A673 (cell line): Measurements from ENCODE around the gene WRAP53. TPM values are rescaled to one million over a fixed set of nuclear protein-coding genes. Genes with fewer than 3 reads are reported as not detected.

Experiments used
- BruUV-seq: library from RNA; stranded (reverse); fragments of 400-500 nt; replicated peaks from 2 replicates; lab custom pipeline; 2021; lab: Mats Ljungman, UMichigan
- CTCF ChIA-PET: fragments of 300-600 bp; sonication (Branson Sonifier 250); formaldehyde crosslinking; loops from one replicate; lab custom pipeline; 2022; ENCODE audit warnings: antibody characterized with exemption; lab: Charles Lee
- POLR2A ChIA-PET: fragments of 300-600 bp; sonication (Branson Sonifier 250); formaldehyde crosslinking; loops from one replicate; lab custom pipeline; 2022; ENCODE audit warnings: antibody characterized with exemption; ENCODE audit not compliant: low non-redundant PET; lab: Charles Lee
- DNase-seq: peaks from one replicate; pipeline ENCODE4 v3.0.0-alpha.2; 2015; ENCODE audit warnings: low spot score
- H3K27ac ChIP-seq: fragments of 200-600 bp; sonication (generic); 2 replicates; pipeline ENCODE4 v1.5.1; 2016; ENCODE audit warnings: mixed run types, low read depth, mild to moderate bottlenecking, mixed read lengths, antibody characterized with exemption, low read length; ENCODE audit not compliant: poor library complexity, severe bottlenecking
- H3K27me3 ChIP-seq: fragments of 200-600 bp; sonication (generic); replicated peaks from 2 replicates; pipeline ENCODE4 v1.6.1; 2017; ENCODE audit warnings: mixed run types, low read depth, mild to moderate bottlenecking, mixed read lengths, antibody characterized with exemption, low read length; ENCODE audit not compliant: insufficient read depth, poor library complexity
- H3K36me3 ChIP-seq: fragments of 200-600 bp; sonication (generic); 2 replicates; pipeline ENCODE4 v1.6.1; 2016; ENCODE audit warnings: mixed run types, mild to moderate bottlenecking, mixed read lengths, antibody characterized with exemption, low read length; ENCODE audit not compliant: insufficient read depth, poor library complexity, severe bottlenecking
- H3K4me1 ChIP-seq: fragments of 200-600 bp; sonication (generic); 2 replicates; pipeline ENCODE4 v1.6.1; 2017; ENCODE audit warnings: mixed run types, mild to moderate bottlenecking, mixed read lengths, antibody characterized with exemption, low read length; ENCODE audit not compliant: insufficient read depth, poor library complexity, severe bottlenecking
- H3K4me3 ChIP-seq: fragments of 200-600 bp; sonication (generic); 2 replicates; pipeline ENCODE4 v1.5.1; 2016; ENCODE audit warnings: low read depth, mixed run types, mild to moderate bottlenecking, mixed read lengths, low read length; ENCODE audit not compliant: poor library complexity, severe bottlenecking
- H3K9me3 ChIP-seq: fragments of 200-600 bp; sonication (generic); 2 replicates; pipeline ENCODE4 v1.6.1; 2016; ENCODE audit warnings: mixed run types, low read depth, mild to moderate bottlenecking, mixed read lengths, antibody characterized with exemption, low read length; ENCODE audit not compliant: poor library complexity, severe bottlenecking
- EZH2 ChIP-seq: fragments of 200-600 bp; sonication (generic); IDR thresholded peaks from 2 replicates; pipeline ENCODE4 v1.6.1; 2017; ENCODE audit warnings: borderline replicate concordance, low read depth, mild to moderate bottlenecking, mixed read lengths, antibody characterized with exemption, low read length; ENCODE audit not compliant: poor library complexity, severe bottlenecking
- intact Hi-C: fragments of 100-400 bp; cut with micrococcal nuclease; formaldehyde crosslinking; loops from one replicate; pipeline ENCODE4 v1.10.0; 2022; ENCODE audit not compliant: unreplicated experiment
- total RNA-seq: library from RNA; stranded (reverse); gene quantifications from 2 replicates; pipeline ENCODE4 v1.2.3, GENCODE V29; 2021
- TF ChIP-seq, protein P1 (sequence below): fragments of 300-800, 200-600 bp; sonication (generic); conservative IDR thresholded peaks from 2 replicates; pipeline ENCODE4 v1.5.1; 2017; ENCODE audit warnings: low read depth, mild to moderate bottlenecking, antibody characterized with exemption, low read length, moderate library complexity, mixed read lengths

The WRAP53 gene
- total RNA-seq, 1 experiment from 2014 or later, result 42.2 TPM

DNA sequence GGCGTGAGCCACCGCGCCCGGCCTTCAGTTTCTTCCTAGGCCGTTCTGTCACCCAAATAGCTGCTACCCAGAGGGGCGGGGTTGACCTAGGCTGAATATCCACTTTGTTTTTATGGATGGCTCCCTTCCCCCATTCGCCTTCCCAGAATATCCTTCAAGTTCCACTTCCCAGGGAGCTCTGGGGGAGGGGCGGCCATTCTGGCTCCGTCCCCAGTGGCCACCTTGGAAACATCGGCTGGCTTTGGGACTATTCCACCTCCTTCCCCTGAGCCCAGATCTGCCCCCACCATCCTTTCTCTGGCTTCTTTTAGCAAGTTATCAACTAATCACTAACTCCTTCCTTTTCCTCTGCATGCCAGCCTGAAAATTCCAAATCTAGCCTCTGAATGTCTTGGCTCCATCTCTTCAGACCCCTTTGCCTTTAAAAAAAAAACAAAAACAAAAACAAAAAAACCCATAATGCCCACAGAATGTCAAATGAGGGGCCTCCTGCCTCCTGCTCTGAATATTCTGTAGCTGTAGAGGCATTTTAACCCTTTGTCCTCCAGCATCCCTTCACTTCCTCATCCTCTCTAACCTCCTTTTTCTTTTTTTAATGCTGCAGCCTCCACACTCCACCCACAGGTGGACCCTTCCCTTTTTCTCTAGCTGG lies 31.2 kb upstream of the WRAP53 start:
- POLR2A ChIA-PET, result no interaction called here
- no peaks in the 10 kb centered on the region for H3K36me3 ChIP-seq
- H3K4me1 ChIP-seq, result no peaks in the 10 kb centered on the region
- BruUV-seq, result no TSS peak
- no peak overlapping the region for H3K27ac ChIP-seq
- DNase-seq, result no peak
- intact Hi-C loops, result no loop called here
- H3K27me3 ChIP-seq, result peaks cover 7% of the 10 kb centered on the region
- CTCF ChIA-PET, result interaction anchor here (1.4 kb wide), 1 partner anchor 332 kb away, joined by 3 read pairs; no protein-coding TSS in a partner anchor
- H3K4me3 ChIP-seq, result no peak overlapping the region
- H3K9me3 ChIP-seq, result no peaks in the 10 kb centered on the region
- TF ChIP-seq, protein P1, sequence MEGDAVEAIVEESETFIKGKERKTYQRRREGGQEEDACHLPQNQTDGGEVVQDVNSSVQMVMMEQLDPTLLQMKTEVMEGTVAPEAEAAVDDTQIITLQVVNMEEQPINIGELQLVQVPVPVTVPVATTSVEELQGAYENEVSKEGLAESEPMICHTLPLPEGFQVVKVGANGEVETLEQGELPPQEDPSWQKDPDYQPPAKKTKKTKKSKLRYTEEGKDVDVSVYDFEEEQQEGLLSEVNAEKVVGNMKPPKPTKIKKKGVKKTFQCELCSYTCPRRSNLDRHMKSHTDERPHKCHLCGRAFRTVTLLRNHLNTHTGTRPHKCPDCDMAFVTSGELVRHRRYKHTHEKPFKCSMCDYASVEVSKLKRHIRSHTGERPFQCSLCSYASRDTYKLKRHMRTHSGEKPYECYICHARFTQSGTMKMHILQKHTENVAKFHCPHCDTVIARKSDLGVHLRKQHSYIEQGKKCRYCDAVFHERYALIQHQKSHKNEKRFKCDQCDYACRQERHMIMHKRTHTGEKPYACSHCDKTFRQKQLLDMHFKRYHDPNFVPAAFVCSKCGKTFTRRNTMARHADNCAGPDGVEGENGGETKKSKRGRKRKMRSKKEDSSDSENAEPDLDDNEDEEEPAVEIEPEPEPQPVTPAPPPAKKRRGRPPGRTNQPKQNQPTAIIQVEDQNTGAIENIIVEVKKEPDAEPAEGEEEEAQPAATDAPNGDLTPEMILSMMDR, result no peak

DNA sequence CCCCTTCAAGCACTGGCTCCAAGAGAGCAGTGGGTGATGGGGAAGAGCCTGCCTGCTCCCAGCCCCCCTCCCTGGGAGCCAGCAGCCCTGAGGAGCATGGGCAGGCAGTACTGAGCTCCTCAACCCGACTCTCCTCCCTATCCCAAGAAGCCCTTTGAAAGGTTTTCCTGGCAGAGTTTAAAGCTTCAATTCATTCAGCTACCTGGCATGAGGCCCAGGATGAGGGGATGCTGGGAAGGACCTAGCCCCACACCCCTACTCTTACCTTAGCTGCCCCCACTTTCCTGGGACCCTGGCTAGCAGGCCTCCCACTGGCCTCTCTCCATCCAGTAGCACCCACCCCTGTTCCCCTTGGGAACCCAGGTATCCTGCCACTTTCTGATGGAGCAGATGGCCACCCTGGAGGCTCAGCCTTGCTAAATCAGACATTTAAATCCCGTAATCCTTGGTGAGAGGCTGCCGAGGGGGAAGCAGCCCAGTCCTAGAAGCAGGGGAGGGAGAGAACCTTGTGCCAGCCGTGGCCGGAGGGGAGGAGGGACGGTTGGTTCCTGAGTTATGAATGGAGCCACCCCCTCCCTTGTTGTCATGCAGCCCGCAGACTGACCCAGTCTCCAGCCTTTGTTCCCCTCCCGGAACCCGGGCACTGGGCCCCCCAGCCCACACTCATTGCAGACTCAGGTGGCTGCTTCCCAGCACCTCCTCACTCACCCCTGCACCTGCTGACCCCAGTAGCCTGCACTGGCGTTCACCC lies 20.4 kb upstream of the WRAP53 start:
- H3K36me3 ChIP-seq, result peaks cover 45% of the 10 kb centered on the region
- no peak for TF ChIP-seq EZH2
- TF ChIP-seq, protein P1, result no peak
- no peaks in the 10 kb centered on the region for H3K4me1 ChIP-seq
- no peaks in the 10 kb centered on the region for H3K27me3 ChIP-seq
- CTCF ChIA-PET, result no interaction called here
- BruUV-seq, result no TSS peak
- no peaks in the 10 kb centered on the region for H3K9me3 ChIP-seq
- intact Hi-C loops, result no loop called here
- no peak overlapping the region for H3K27ac ChIP-seq
- POLR2A ChIA-PET, result interaction anchor here (0.7 kb wide), 1 partner anchor 17 kb away, joined by 10 read pairs; the partner anchor contains the start of gene ATP1B2
- DNase-seq, result no peak
- H3K4me3 ChIP-seq, result no peak overlapping the region

DNA sequence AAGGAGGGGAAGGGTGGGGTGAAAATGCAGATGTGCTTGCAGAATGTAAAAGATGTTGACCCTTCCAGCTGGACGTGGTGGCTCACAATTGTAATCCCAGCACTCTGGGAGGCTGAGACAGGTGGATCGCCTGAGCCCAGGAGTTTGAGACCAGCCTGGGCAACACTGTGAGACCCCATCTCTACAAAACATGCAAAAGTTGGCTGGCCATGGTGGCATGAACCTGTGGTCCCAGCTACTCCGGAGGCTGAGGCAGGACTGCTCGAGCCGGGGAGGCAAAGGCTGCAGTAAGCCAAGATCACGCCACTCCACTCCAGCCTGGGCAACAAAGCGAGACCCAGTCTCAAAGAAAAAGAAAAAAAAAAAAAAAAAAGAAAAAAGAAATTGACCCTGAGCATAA lies 19.8 kb upstream of the WRAP53 start:
- CTCF ChIA-PET, result interaction anchor here (0.7 kb wide), 1 partner anchor 252 kb away, joined by 3 read pairs; no protein-coding TSS in a partner anchor
- Histone ChIP-seq H3K36me3 (peaks cover 51% of the 10 kb centered on the region), H3K4me1 (no peaks in the 10 kb centered on the region), H3K27me3 (no peaks in the 10 kb centered on the region), H3K9me3 (peaks cover 2% of the 10 kb centered on the region), H3K4me3 (no peak overlapping the region), H3K27ac (no peak overlapping the region)
- POLR2A ChIA-PET, result no interaction called here
- intact Hi-C loops, result no loop called here
- TF ChIP-seq EZH2, result no peak
- TF ChIP-seq, protein P1, result no peak
- no TSS peak for BruUV-seq
- no peak for DNase-seq
